DMS 273 (cell line): Measurements from ENCODE around the gene NPAS4.
"Not testable (repeated sequence)": the region's sequence is repeated elsewhere in the genome, so short reads cannot be mapped to it uniquely, and the experiment has no call there.

Source experiments
- DNase-seq: peaks from one replicate; lab custom pipeline; 2025; ENCODE audit not compliant: unreplicated experiment; lab: John Stamatoyannopoulos, UW

The NPAS4 gene

GRCh38 chr11:66417000-66417399, 3.8 kb upstream of the NPAS4 start:
- peak; percentile 22 for DNase-seq

GRCh38 chr11:66418168-66418985, 2.5 kb upstream of the NPAS4 start:
- DNase-seq = peak; percentile 83

GRCh38 chr11:66418986-66419308, 1.9 kb upstream of the NPAS4 start:
- DNase-seq = no peak

GRCh38 chr11:66419825-66420224, 1.0 kb upstream of the NPAS4 start:
- DNase-seq = peak; percentile 65

GRCh38 chr11:66421492-66422205, 814 bp downstream of the NPAS4 start:
- DNase-seq = peak; percentile 86

GRCh38 chr11:66426314-66426713, 5.5 kb downstream of the NPAS4 start:
- no peak for DNase-seq

GRCh38 chr11:66428933-66429332, 8.1 kb downstream of the NPAS4 start:
- no peak for DNase-seq

GRCh38 chr11:66429983-66430602, 9.3 kb downstream of the NPAS4 start:
- peak; percentile 80 for DNase-seq

- not testable (repeated sequence) for DNase-seq
Measured at GRCh38 chr11:66431287-66431686, 10.5 kb downstream of the NPAS4 start.

- not testable (repeated sequence) for DNase-seq
Measured at GRCh38 chr11:66431871-66432329, 11.1 kb downstream of the NPAS4 start.

- DNase-seq = no peak
Measured at GRCh38 chr11:66432597-66432996, 11.8 kb downstream of the NPAS4 start.

GRCh38 chr11:66437979-66438503, 17.2 kb downstream of the NPAS4 start:
- no peak for DNase-seq

- peak; percentile 95 for DNase-seq
Measured at GRCh38 chr11:66438504-66439466, 17.9 kb downstream of the NPAS4 start, which contains the start of gene MRPL11. Gene MRPL11, minus strand, starts transcription at chr11:66438848. Its CDS starts 94 bp downstream, at chr11:66438754.

- not testable (repeated sequence) for DNase-seq
Measured at GRCh38 chr11:66440101-66440939, 19.5 kb downstream of the NPAS4 start.

- DNase-seq = not testable (repeated sequence)
Measured at GRCh38 chr11:66440940-66441282, 20.1 kb downstream of the NPAS4 start.

GRCh38 chr11:66443602-66444001, 22.8 kb downstream of the NPAS4 start:
- no peak for DNase-seq

GRCh38 chr11:66447012-66447411, 26.2 kb downstream of the NPAS4 start:
- DNase-seq = no peak

GRCh38 chr11:66448523-66448922, 27.7 kb downstream of the NPAS4 start:
- DNase-seq = no peak

GRCh38 chr11:66450560-66450959, 29.7 kb downstream of the NPAS4 start:
- DNase-seq = no peak

GRCh38 chr11:66451663-66452062, 30.8 kb downstream of the NPAS4 start:
- no peak for DNase-seq
